ENCODE results near the gene FBXO38.

The FBXO38 gene

GRCh38 chr5:148433826-148434225 lies 50.1 kb downstream of the FBXO38 start:
- H3K9me3 ChIP-seq (ENCODE audit: insufficient read depth, low read depth, low read length) = no peaks in the 10 kb centered on the region

GRCh38 chr5:148436029-148436428 lies 52.3 kb downstream of the FBXO38 start:
- WGBS = 94% methylated on average over 3 of the region's 3 CpGs
- no peaks in the 10 kb centered on the region for H3K9me3 ChIP-seq (ENCODE audit: insufficient read depth, low read depth, low read length)
- H3K27ac ChIP-seq (ENCODE audit: low read depth, low read length) = no peak overlapping the region
- H3K4me1 ChIP-seq (ENCODE audit: insufficient read depth, low read length) = no peaks in the 10 kb centered on the region
- no peak overlapping the region for H3K4me3 ChIP-seq (ENCODE audit: low read length)
- no peaks in the 10 kb centered on the region for H3K27me3 ChIP-seq (ENCODE audit: insufficient read depth, low read length)
- peaks cover 87% of the 10 kb centered on the region for H3K36me3 ChIP-seq (ENCODE audit: insufficient read depth, low read length)
- H3K9ac ChIP-seq (ENCODE audit: low read depth, low read length) = no peak overlapping the region

More at GRCh38 chr5:148433826-148434225, 50.1 kb downstream of the FBXO38 start:
- Histone ChIP-seq H3K4me3 (ENCODE audit: low read length) (no peak overlapping the region), H3K4me1 (ENCODE audit: insufficient read depth, low read length) (no peaks in the 10 kb centered on the region), H3K27ac (ENCODE audit: low read depth, low read length) (no peak overlapping the region), H3K36me3 (ENCODE audit: insufficient read depth, low read length) (peaks cover 80% of the 10 kb centered on the region), H3K27me3 (ENCODE audit: insufficient read depth, low read length) (no peaks in the 10 kb centered on the region), H3K9ac (ENCODE audit: low read depth, low read length) (no peak overlapping the region)
- 100% methylated on average over 2 of the region's 3 CpGs for WGBS

GRCh38 chr5:148437249-148437648 lies 53.5 kb downstream of the FBXO38 start:
- H3K4me1 ChIP-seq (ENCODE audit: insufficient read depth, low read length) = no peaks in the 10 kb centered on the region
- H3K9ac ChIP-seq (ENCODE audit: low read depth, low read length) = no peak overlapping the region
- no peaks in the 10 kb centered on the region for H3K27me3 ChIP-seq (ENCODE audit: insufficient read depth, low read length)
- H3K36me3 ChIP-seq (ENCODE audit: insufficient read depth, low read length) = peaks cover 92% of the 10 kb centered on the region
- no peak overlapping the region for H3K27ac ChIP-seq (ENCODE audit: low read depth, low read length)
- whole genome bisulfite sequencing = 95% methylated on average over 6 of the region's 6 CpGs
- H3K4me3 ChIP-seq (ENCODE audit: low read length) = no peak overlapping the region
- no peaks in the 10 kb centered on the region for H3K9me3 ChIP-seq (ENCODE audit: insufficient read depth, low read depth, low read length)

GRCh38 chr5:148438933-148439332 lies 55.2 kb downstream of the FBXO38 start:
- 96% methylated on average over 2 of the region's 2 CpGs for WGBS
- no peak overlapping the region for H3K9ac ChIP-seq (ENCODE audit: low read depth, low read length)

GRCh38 chr5:148443241-148443640 lies 59.5 kb downstream of the FBXO38 start:
- no peak overlapping the region for H3K4me3 ChIP-seq (ENCODE audit: low read length)
- 0 out of 2 replicates have a peak, but pooled peaks cover 9% of the 10 kb centered on the region for H3K4me1 ChIP-seq (ENCODE audit: insufficient read depth, low read length)
- H3K9ac ChIP-seq (ENCODE audit: low read depth, low read length) = no peak overlapping the region
- no peak overlapping the region for H3K27ac ChIP-seq (ENCODE audit: low read depth, low read length)
- WGBS = 87% methylated on average over 1 of the region's 1 CpG
- H3K36me3 ChIP-seq (ENCODE audit: insufficient read depth, low read length) = peaks cover 47% of the 10 kb centered on the region
- H3K27me3 ChIP-seq (ENCODE audit: insufficient read depth, low read length) = no peaks in the 10 kb centered on the region
- H3K9me3 ChIP-seq (ENCODE audit: insufficient read depth, low read depth, low read length) = no peaks in the 10 kb centered on the region

More at GRCh38 chr5:148438933-148439332, 55.2 kb downstream of the FBXO38 start:
- no peaks in the 10 kb centered on the region for H3K4me1 ChIP-seq (ENCODE audit: insufficient read depth, low read length)
- no peak overlapping the region for H3K27ac ChIP-seq (ENCODE audit: low read depth, low read length)
- no peaks in the 10 kb centered on the region for H3K27me3 ChIP-seq (ENCODE audit: insufficient read depth, low read length)
- H3K9me3 ChIP-seq (ENCODE audit: insufficient read depth, low read depth, low read length) = no peaks in the 10 kb centered on the region
- no peak overlapping the region for H3K4me3 ChIP-seq (ENCODE audit: low read length)
- H3K36me3 ChIP-seq (ENCODE audit: insufficient read depth, low read length) = peaks cover 85% of the 10 kb centered on the region

GRCh38 chr5:148443998-148444397 lies 60.2 kb downstream of the FBXO38 start:
- H3K4me1 ChIP-seq (ENCODE audit: insufficient read depth, low read length) = 0 out of 2 replicates have a peak, but pooled peaks cover 9% of the 10 kb centered on the region
- H3K9ac ChIP-seq (ENCODE audit: low read depth, low read length) = no peak overlapping the region
- no peak overlapping the region for H3K4me3 ChIP-seq (ENCODE audit: low read length)
- H3K9me3 ChIP-seq (ENCODE audit: insufficient read depth, low read depth, low read length) = no peaks in the 10 kb centered on the region
- H3K27ac ChIP-seq (ENCODE audit: low read depth, low read length) = no peak overlapping the region
- H3K27me3 ChIP-seq (ENCODE audit: insufficient read depth, low read length) = no peaks in the 10 kb centered on the region
- peaks cover 39% of the 10 kb centered on the region for H3K36me3 ChIP-seq (ENCODE audit: insufficient read depth, low read length)
- 62% methylated on average over 4 of the region's 5 CpGs for WGBS

- WGBS = 75% methylated on average over 2 of the region's 3 CpGs
- 0 out of 2 replicates have a peak, but pooled peaks cover 9% of the 10 kb centered on the region for H3K4me1 ChIP-seq (ENCODE audit: insufficient read depth, low read length)
- H3K27me3 ChIP-seq (ENCODE audit: insufficient read depth, low read length) = no peaks in the 10 kb centered on the region
- H3K4me3 ChIP-seq (ENCODE audit: low read length) = no peak overlapping the region
- no peak overlapping the region for H3K27ac ChIP-seq (ENCODE audit: low read depth, low read length)
- peaks cover 23% of the 10 kb centered on the region for H3K36me3 ChIP-seq (ENCODE audit: insufficient read depth, low read length)
- H3K9me3 ChIP-seq (ENCODE audit: insufficient read depth, low read depth, low read length) = no peaks in the 10 kb centered on the region
- H3K9ac ChIP-seq (ENCODE audit: low read depth, low read length) = no peak overlapping the region
Measured at GRCh38 chr5:148445578-148445977, 61.8 kb downstream of the FBXO38 start.

GRCh38 chr5:148446611-148447010 lies 62.9 kb downstream of the FBXO38 start:
- WGBS = 94% methylated on average over 2 of the region's 2 CpGs
- H3K4me3 ChIP-seq (ENCODE audit: low read length) = no peak overlapping the region

GRCh38 chr5:148452499-148453193 lies 68.9 kb downstream of the FBXO38 start:
- Histone ChIP-seq H3K4me3 (ENCODE audit: low read length) (no peak overlapping the region), H3K27ac (ENCODE audit: low read depth, low read length) (no peak overlapping the region), H3K4me1 (ENCODE audit: insufficient read depth, low read length) (peaks cover 23% of the 10 kb centered on the region; the same call in 1 of the 2 replicates), H3K27me3 (ENCODE audit: insufficient read depth, low read length) (no peaks in the 10 kb centered on the region), H3K9me3 (ENCODE audit: insufficient read depth, low read depth, low read length) (no peaks in the 10 kb centered on the region), H3K9ac (ENCODE audit: low read depth, low read length) (no peak overlapping the region), H3K36me3 (ENCODE audit: insufficient read depth, low read length) (no peaks in the 10 kb centered on the region)
- whole genome bisulfite sequencing = 92% methylated on average over 10 of the region's 10 CpGs

More at GRCh38 chr5:148446611-148447010, 62.9 kb downstream of the FBXO38 start:
- H3K27me3 ChIP-seq (ENCODE audit: insufficient read depth, low read length) = no peaks in the 10 kb centered on the region
- H3K9ac ChIP-seq (ENCODE audit: low read depth, low read length) = no peak overlapping the region
- H3K9me3 ChIP-seq (ENCODE audit: insufficient read depth, low read depth, low read length) = no peaks in the 10 kb centered on the region
- no peak overlapping the region for H3K27ac ChIP-seq (ENCODE audit: low read depth, low read length)
- peaks cover 13% of the 10 kb centered on the region for H3K36me3 ChIP-seq (ENCODE audit: insufficient read depth, low read length)
- 0 out of 2 replicates have a peak, but pooled peaks cover 9% of the 10 kb centered on the region for H3K4me1 ChIP-seq (ENCODE audit: insufficient read depth, low read length)

GRCh38 chr5:148454576-148454975 lies 70.8 kb downstream of the FBXO38 start:
- H3K27me3 ChIP-seq (ENCODE audit: insufficient read depth, low read length) = no peaks in the 10 kb centered on the region
- H3K4me1 ChIP-seq (ENCODE audit: insufficient read depth, low read length) = peaks cover 23% of the 10 kb centered on the region; the same call in 1 of the 2 replicates
- WGBS = 64% methylated on average over 5 of the region's 5 CpGs
- H3K4me3 ChIP-seq (ENCODE audit: low read length) = no peak overlapping the region
- no peaks in the 10 kb centered on the region for H3K9me3 ChIP-seq (ENCODE audit: insufficient read depth, low read depth, low read length)
- no peak overlapping the region for H3K27ac ChIP-seq (ENCODE audit: low read depth, low read length)
- no peaks in the 10 kb centered on the region for H3K36me3 ChIP-seq (ENCODE audit: insufficient read depth, low read length)
- H3K9ac ChIP-seq (ENCODE audit: low read depth, low read length) = no peak overlapping the region

- Histone ChIP-seq H3K4me1 (ENCODE audit: insufficient read depth, low read length) (peaks cover 23% of the 10 kb centered on the region; the same call in 1 of the 2 replicates), H3K4me3 (ENCODE audit: low read length) (no peak overlapping the region), H3K9ac (ENCODE audit: low read depth, low read length) (no peak overlapping the region), H3K36me3 (ENCODE audit: insufficient read depth, low read length) (no peaks in the 10 kb centered on the region), H3K27ac (ENCODE audit: low read depth, low read length) (no peak overlapping the region), H3K27me3 (ENCODE audit: insufficient read depth, low read length) (no peaks in the 10 kb centered on the region), H3K9me3 (ENCODE audit: insufficient read depth, low read depth, low read length) (no peaks in the 10 kb centered on the region)
- 82% methylated on average over 5 of the region's 6 CpGs for WGBS
Measured at GRCh38 chr5:148455185-148455584, 71.4 kb downstream of the FBXO38 start.
